ENCODE measurements around the gene RFX4.

- TF ChIP-seq, protein P1, sequence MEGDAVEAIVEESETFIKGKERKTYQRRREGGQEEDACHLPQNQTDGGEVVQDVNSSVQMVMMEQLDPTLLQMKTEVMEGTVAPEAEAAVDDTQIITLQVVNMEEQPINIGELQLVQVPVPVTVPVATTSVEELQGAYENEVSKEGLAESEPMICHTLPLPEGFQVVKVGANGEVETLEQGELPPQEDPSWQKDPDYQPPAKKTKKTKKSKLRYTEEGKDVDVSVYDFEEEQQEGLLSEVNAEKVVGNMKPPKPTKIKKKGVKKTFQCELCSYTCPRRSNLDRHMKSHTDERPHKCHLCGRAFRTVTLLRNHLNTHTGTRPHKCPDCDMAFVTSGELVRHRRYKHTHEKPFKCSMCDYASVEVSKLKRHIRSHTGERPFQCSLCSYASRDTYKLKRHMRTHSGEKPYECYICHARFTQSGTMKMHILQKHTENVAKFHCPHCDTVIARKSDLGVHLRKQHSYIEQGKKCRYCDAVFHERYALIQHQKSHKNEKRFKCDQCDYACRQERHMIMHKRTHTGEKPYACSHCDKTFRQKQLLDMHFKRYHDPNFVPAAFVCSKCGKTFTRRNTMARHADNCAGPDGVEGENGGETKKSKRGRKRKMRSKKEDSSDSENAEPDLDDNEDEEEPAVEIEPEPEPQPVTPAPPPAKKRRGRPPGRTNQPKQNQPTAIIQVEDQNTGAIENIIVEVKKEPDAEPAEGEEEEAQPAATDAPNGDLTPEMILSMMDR (IDR thresholded peaks at IDR 0.05): no peak
- TF ChIP-seq POLR2A (IDR thresholded peaks at IDR 0.05): no peak
These were observed 156.5 kb downstream of the RFX4 start for GRCh38 chr12:106739318-106739717.
